ENCODE data around the gene CRABP2. TPM values are rescaled to one million over a fixed set of nuclear protein-coding genes. Genes with fewer than 3 reads are reported as not detected.

CRABP2 gene
- total RNA-seq, result 1 to 10 TPM in 1 of 2 donors, under 1 TPM in 1; 0.99 to 3.6 TPM

DNA sequence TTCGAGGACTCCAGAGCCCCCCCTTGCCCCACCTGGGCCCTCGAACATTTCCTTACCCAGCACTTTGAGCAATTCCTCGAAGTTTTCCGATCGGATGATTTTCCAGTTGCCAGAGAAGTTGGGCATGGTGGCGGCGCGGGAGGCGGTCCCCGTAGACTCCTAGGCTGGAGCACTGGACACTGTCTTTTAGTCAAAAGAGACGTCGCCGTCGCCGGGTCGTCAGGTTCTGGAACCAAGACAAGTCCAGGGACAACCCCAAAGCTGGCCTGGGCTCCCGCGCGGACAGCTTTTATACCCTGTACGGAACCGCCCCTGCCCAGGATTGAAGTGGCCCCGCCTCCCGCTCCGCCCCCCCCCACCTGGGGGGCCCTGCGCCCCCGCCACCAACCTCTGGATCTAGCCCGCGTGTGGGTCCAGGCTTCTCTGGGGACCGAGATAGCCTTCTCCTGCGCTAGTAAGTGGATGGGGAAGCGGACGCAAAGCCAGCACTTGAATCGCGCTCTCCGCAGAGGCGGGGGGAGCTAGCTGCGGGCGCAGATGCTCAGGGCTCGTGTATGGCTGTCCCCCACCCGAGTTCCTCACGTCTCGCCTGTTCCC, at the start of gene CRABP2:
CRABP2 (minus strand) TSS at position 263 of the 597 bp plus-strand sequence; CDS start at position 126, 137 bp downstream.
- H3K27me3 ChIP-seq, result peaks cover 0 to 6% of the 10 kb centered on the region in 2 donors
- ATAC-seq, result peak; percentile 19
- intact Hi-C loops (cut with DNase I), result no loop called here

DNA sequence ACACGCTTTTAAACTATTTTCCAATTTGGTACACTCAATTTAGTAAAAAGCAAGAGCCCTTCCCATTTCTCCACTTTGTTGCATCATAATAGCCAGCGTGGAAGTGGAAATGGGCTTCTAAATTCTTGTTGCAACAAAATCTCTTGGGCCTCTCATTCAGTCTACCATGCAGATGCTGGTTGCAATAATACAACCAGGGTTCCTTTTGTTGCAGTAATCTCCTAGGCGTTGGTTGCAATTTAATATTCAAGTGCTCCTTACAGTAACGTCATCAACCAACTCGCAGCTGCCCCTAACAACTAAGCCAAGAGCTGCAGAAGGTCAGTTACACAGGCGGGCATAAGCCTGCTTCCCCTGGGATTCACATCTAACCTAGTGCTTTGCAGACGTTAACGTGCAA, 48.8 kb upstream of the CRABP2 start:
- intact Hi-C loops (cut with DNase I), result no loop called here
- H3K4me3 ChIP-seq, result no peak overlapping the region
- no peaks in the 10 kb centered on the region for H3K36me3 ChIP-seq (replicated peaks in 1 of 2; ENCODE audit: insufficient read depth in 1 of 2, low read depth in 2 of 2)
- H3K9me3 ChIP-seq, result no peaks in the 10 kb centered on the region
- H3K27me3 ChIP-seq, result no peaks in the 10 kb centered on the region
- no peak for TF ChIP-seq POLR2A (IDR thresholded peaks at IDR 0.05)
- TF ChIP-seq, protein P1, sequence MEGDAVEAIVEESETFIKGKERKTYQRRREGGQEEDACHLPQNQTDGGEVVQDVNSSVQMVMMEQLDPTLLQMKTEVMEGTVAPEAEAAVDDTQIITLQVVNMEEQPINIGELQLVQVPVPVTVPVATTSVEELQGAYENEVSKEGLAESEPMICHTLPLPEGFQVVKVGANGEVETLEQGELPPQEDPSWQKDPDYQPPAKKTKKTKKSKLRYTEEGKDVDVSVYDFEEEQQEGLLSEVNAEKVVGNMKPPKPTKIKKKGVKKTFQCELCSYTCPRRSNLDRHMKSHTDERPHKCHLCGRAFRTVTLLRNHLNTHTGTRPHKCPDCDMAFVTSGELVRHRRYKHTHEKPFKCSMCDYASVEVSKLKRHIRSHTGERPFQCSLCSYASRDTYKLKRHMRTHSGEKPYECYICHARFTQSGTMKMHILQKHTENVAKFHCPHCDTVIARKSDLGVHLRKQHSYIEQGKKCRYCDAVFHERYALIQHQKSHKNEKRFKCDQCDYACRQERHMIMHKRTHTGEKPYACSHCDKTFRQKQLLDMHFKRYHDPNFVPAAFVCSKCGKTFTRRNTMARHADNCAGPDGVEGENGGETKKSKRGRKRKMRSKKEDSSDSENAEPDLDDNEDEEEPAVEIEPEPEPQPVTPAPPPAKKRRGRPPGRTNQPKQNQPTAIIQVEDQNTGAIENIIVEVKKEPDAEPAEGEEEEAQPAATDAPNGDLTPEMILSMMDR (IDR thresholded peaks at IDR 0.05), result no peak
- peaks cover 22% of the 10 kb centered on the region for H3K4me1 ChIP-seq
- 81 to 84% methylated on average over 8 of the region's 8 CpGs for WGBS, 2 donors
- DNase-seq (no peak), ATAC-seq (no peak)
- H3K27ac ChIP-seq, result no peak overlapping the region

More for the DNA sequence above, at the start of gene CRABP2:
- H3K36me3 ChIP-seq (replicated peaks in 1 of 2; ENCODE audit: insufficient read depth in 1 of 2, low read depth in 2 of 2), result no peaks in the 10 kb centered on the region
- peak within 1 kb of the TSS in 1 of 2 donors; percentile 5 for H3K4me3 ChIP-seq
- no peak for TF ChIP-seq POLR2A (IDR thresholded peaks at IDR 0.05)
- TF ChIP-seq, protein P1 (IDR thresholded peaks at IDR 0.05), result no peak
- no peaks in the 10 kb centered on the region for H3K9me3 ChIP-seq
- peaks cover 41% of the 10 kb centered on the region for H3K4me1 ChIP-seq
- DNase-seq, result peak in 2 of 4 donors; percentile 38 to 39
- H3K27ac ChIP-seq, result peak within 1 kb of the TSS in 1 of 4 donors; percentile 26
- 1 to 2% methylated on average over 24 to 42 of the region's 42 CpGs for WGBS, 2 donors

DNA sequence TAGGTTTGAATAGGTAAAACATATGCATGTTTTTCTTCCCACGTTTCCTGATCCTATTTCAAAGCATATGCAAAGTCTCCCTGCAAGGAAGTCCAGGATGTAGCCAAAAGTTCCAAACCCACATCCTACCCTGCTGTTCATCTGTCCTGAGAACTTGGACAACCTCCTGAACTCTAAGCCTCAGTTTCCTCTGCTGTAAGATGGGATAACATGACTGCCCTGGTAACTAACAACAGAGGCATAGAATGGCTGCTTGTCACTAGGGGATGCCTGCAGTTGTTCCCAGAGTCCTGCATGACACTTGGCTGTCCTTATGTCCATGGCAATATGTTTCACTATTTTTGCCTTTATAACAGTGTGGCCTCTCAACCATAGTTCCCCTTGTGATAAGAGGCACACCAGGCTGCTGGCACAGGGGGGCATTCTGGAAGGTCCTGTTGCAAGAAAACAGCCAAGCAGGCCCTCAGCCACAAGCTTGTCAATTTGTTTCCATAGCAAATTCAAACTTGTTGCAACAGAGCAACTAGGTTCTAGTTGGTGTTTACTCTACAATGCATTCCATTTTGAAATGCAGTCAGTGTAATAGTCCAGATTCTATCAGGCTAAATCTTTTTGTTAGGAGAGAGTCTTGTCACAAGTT, 47.6 kb upstream of the CRABP2 start:
- Histone ChIP-seq H3K9me3 (no peaks in the 10 kb centered on the region), H3K27ac (peak overlapping the region in 2 of 4 donors; percentile 98 to 99), H3K36me3 (replicated peaks in 1 of 2; ENCODE audit: insufficient read depth in 1 of 2, low read depth in 2 of 2) (no peaks in the 10 kb centered on the region), H3K27me3 (no peaks in the 10 kb centered on the region), H3K4me1 (peaks cover 34% of the 10 kb centered on the region), H3K4me3 (peak overlapping the region in 1 of 2 donors; percentile 98)
- ATAC-seq (no peak), DNase-seq (no peak)
- intact Hi-C loops (cut with DNase I), result no loop called here
- TF ChIP-seq, protein P1 (IDR thresholded peaks at IDR 0.05), result no peak
- no peak for TF ChIP-seq POLR2A (IDR thresholded peaks at IDR 0.05)
- 4 to 21% methylated on average over 1 of the region's 1 CpG for WGBS, 2 donors

DNA sequence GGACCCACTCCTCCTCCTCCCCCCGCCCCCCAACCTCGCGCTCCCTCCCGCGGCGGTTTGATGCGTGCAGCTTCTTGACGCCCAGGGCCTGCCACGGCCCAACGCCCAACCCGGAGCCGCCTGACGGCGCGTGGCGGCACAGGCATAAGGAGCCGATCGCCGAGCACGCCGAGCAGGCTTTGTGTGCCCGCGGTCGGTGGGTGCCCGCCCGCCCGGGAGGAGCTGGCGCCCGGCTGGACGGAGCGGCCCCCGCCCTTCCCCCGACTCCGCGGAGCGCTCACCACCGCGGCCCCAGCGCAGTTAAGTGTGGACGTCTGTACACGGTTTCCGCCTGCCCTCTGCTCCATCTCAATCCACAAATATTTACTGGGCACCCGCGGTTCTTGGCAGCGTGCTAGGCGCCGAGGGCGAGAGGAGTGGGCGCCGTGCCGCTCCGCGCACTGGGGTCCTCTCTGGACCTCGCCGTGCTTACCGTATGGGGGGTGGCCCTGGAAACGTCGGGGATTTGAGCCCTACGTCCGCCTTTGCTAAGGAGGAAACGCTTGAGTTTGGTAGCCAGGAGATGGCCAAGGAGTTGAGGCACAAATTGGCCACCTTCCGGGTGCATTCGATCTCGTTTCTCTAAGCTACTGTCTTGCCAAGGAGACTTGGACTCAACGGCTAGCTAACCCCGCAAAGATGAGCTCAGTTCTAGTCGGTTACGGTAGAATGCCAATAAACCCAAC, 46.5 kb upstream of the CRABP2 start:
- 1% methylated on average over 21 to 48 of the region's 68 CpGs for WGBS, 2 donors
- peak overlapping the region; percentile 98 for H3K4me3 ChIP-seq
- H3K27me3 ChIP-seq, result no peaks in the 10 kb centered on the region
- H3K36me3 ChIP-seq (replicated peaks in 1 of 2; ENCODE audit: insufficient read depth in 1 of 2, low read depth in 2 of 2), result no peaks in the 10 kb centered on the region
- ATAC-seq, result peak; percentile 87
- intact Hi-C loops (cut with DNase I), result no loop called here
- DNase-seq, result peak; percentile 96 to 98 (median 98)
- peak overlapping the region; percentile 92 to 99 (median 98) for H3K27ac ChIP-seq
- TF ChIP-seq, protein P1 (IDR thresholded peaks at IDR 0.05), result peak in 2 of 7 experiments; percentile 32 to 37
- TF ChIP-seq POLR2A (IDR thresholded peaks at IDR 0.05), result peak; percentile 31 to 72 (median 63)
- no peaks in the 10 kb centered on the region for H3K9me3 ChIP-seq
- H3K4me1 ChIP-seq, result peaks cover 43% of the 10 kb centered on the region

Data from body of pancreas (tissue), 4 donors.